SK-N-SH (cell line): ENCODE data around the gene FSD1. TPM values are rescaled to one million over a fixed set of nuclear protein-coding genes. Genes with fewer than 3 reads are reported as not detected.
"Not testable (repeated sequence)": the region's sequence is repeated elsewhere in the genome, so short reads cannot be mapped to it uniquely, and the experiment has no call there.

Experiments used
- CTCF ChIA-PET: fragments of 300-600, 350-600 bp; formaldehyde crosslinking; extraction: SDS; loops from one replicate; lab custom pipeline; 2021; lab: Yijun Ruan, JAX
- POLR2A ChIA-PET: fragments of 350-600 bp; sonication (Branson Sonifier 250); formaldehyde crosslinking; extraction: SDS; loops from one replicate; lab custom pipeline; 2020; ENCODE audit warnings: antibody characterized with exemption, inconsistent platforms; lab: Yijun Ruan, JAX
- DNase-seq: peaks from one replicate; pipeline ENCODE4 v3.0.0; 2012
- H2AFZ ChIP-seq: fragments of 200-600 bp; sonication (generic); 2 replicates; pipeline ENCODE4 v1.8.1; 2016; ENCODE audit warnings: antibody characterized with exemption, mild to moderate bottlenecking, low read depth
- H3F3A ChIP-seq: fragments of 200-600 bp; sonication (generic); replicated peaks from 2 replicates; pipeline ENCODE3; 2016; ENCODE audit warnings: antibody characterized with exemption, mild to moderate bottlenecking; ENCODE audit not compliant: insufficient read depth
- H3K27ac ChIP-seq, 2 experiments: fragments of 200-500 bp in 1 of 2; fragments of 200-600 bp in 1 of 2; sonication (Bioruptor generic) in 1 of 2; sonication (generic), shearing (Covaris generic) in 1 of 2; 2 replicates each; pipeline versions ENCODE4 v1.5.1 to v1.6.1; 2014 to 2016; ENCODE audit warnings: low read depth in 2 of 2, inconsistent platforms in 1 of 2, low read length in 1 of 2, mild to moderate bottlenecking in 1 of 2, mixed read lengths in 1 of 2
- H3K27me3 ChIP-seq: fragments of 200-600 bp; sonication (generic), shearing (Covaris generic); 2 replicates; pipeline ENCODE4 v1.6.1; 2016; ENCODE audit warnings: mixed run types; ENCODE audit not compliant: insufficient read depth
- H3K36me3 ChIP-seq, 2 experiments: fragments of 200-500 bp in 1 of 2; fragments of 200-600 bp in 1 of 2; sonication (Bioruptor generic) in 1 of 2; sonication (generic) in 1 of 2; replicated peaks in 1 of 2; 2 replicates each; pipeline versions ENCODE3 to v1.5.1; 2014 to 2016; ENCODE audit warnings: low read length in 1 of 2, mild to moderate bottlenecking in 1 of 2; ENCODE audit not compliant: insufficient read depth in 2 of 2, control insufficient read depth in 1 of 2
- H3K4me1 ChIP-seq, 2 experiments: fragments of 200-500 bp in 1 of 2; fragments of 200-600 bp in 1 of 2; sonication (Bioruptor generic) in 1 of 2; sonication (generic), shearing (Covaris generic) in 1 of 2; 2 replicates each; pipeline versions ENCODE4 v1.5.1 to v1.6.1; 2014 to 2016; ENCODE audit warnings: low read depth in 1 of 2, low read length in 1 of 2, mixed run types in 1 of 2; ENCODE audit not compliant: insufficient read depth in 2 of 2, control insufficient read depth in 1 of 2
- H3K4me2 ChIP-seq: fragments of 200-600 bp; sonication (generic), shearing (Covaris generic); 2 replicates; pipeline ENCODE4 v1.6.1; 2017; ENCODE audit warnings: mixed run types
- H3K4me3 ChIP-seq, 2 experiments: fragments of 200-500 bp in 1 of 2; fragments of 200-600 bp in 1 of 2; sonication (Bioruptor generic) in 1 of 2; sonication (generic), shearing (Covaris generic) in 1 of 2; 2 replicates each; pipeline versions ENCODE4 v1.5.1 to v1.8.1; 2014 to 2016; ENCODE audit warnings: low read depth in 2 of 2, inconsistent platforms in 1 of 2, low read length in 1 of 2, mild to moderate bottlenecking in 1 of 2, mixed read lengths in 1 of 2, moderate library complexity in 1 of 2
- H3K79me2 ChIP-seq: fragments of 200-600 bp; sonication (generic); 2 replicates; pipeline ENCODE4 v1.8.1; 2017; ENCODE audit warnings: mild to moderate bottlenecking; ENCODE audit not compliant: insufficient read depth
- H3K9ac ChIP-seq: fragments of 200-600 bp; sonication (generic); 2 replicates; pipeline ENCODE4 v1.6.1; 2017; ENCODE audit warnings: mixed run types
- H3K9me2 ChIP-seq: fragments of 200-600 bp; sonication (generic); 2 replicates; pipeline ENCODE4 v1.6.1; 2017; ENCODE audit warnings: mixed run types
- H3K9me3 ChIP-seq: fragments of 200-600 bp; sonication (generic); 2 replicates; pipeline ENCODE4 v1.6.1; 2017; ENCODE audit warnings: mixed run types, mild to moderate bottlenecking, moderate library complexity
- H4K20me1 ChIP-seq: fragments of 200-600 bp; sonication (generic); 2 replicates; pipeline ENCODE4 v1.6.1; 2017; ENCODE audit warnings: mild to moderate bottlenecking, mixed run types; ENCODE audit not compliant: insufficient read depth
- CHD2 ChIP-seq: fragments of 150-350 bp; IDR thresholded peaks from 2 replicates; pipeline ENCODE4 v1.6.1; 2018; ENCODE audit warnings: low read length; ENCODE audit not compliant: partially characterized antibody
- CTCF ChIP-seq: fragments of 200-600 bp; sonication (generic); IDR thresholded peaks from 2 replicates; pipeline ENCODE4 v1.6.1; 2017; ENCODE audit warnings: antibody characterized with exemption, mild to moderate bottlenecking, moderate library complexity
- GABPA ChIP-seq: IDR thresholded peaks from 2 replicates; pipeline ENCODE4 v1.4.0; 2012; ENCODE audit warnings: low read depth, mild to moderate bottlenecking
- GATA2 ChIP-seq: sonication (generic); formaldehyde crosslinking; IDR thresholded peaks from 2 replicates; pipeline ENCODE4 v1.5.0; 2020; ENCODE audit warnings: mild to moderate bottlenecking, missing genetic modification reagents
- MAX ChIP-seq: IDR thresholded peaks from 2 replicates; pipeline ENCODE4 v1.4.0; 2012; ENCODE audit warnings: low read depth
- MXI1 ChIP-seq: IDR thresholded peaks from 2 replicates; pipeline ENCODE4 v1.6.1; 2012; ENCODE audit warnings: mild to moderate bottlenecking, low read depth, low read length, improper control_type of control experiment
- NFIC ChIP-seq: IDR thresholded peaks from 2 replicates; pipeline ENCODE4 v1.4.0; 2012; ENCODE audit warnings: borderline replicate concordance
- NRF1 ChIP-seq: IDR thresholded peaks from 2 replicates; pipeline ENCODE4 v1.6.1; 2012; ENCODE audit warnings: low read depth, mild to moderate bottlenecking, low read length
- PBX3 ChIP-seq: IDR thresholded peaks from 2 replicates; pipeline ENCODE4; 2012
- POLR2AphosphoS5 ChIP-seq: IDR thresholded peaks from 2 replicates; pipeline ENCODE4 v1.6.1; 2012; ENCODE audit warnings: low read depth, low read length
- SIN3A ChIP-seq: IDR thresholded peaks from 2 replicates; pipeline ENCODE4 v1.6.1; 2012; ENCODE audit warnings: low read depth, mild to moderate bottlenecking, low read length, moderate library complexity, borderline replicate concordance
- WGBS: methylation state at CpG from one replicate; pipeline ENCODE4 v1.1.6; 2017; ENCODE audit warnings: low lambda C conversion rate; 5-methylcytosine and 5-hydroxymethylcytosine counted together
- polyA plus RNA-seq, 3 experiments: library from polyadenylated mRNA; depleted of rRNA; stranded (reverse); fragments of >200 nt; gene quantifications; 2 replicates each; pipeline ENCODE4 v1.2.3, GENCODE V29; 2012

The FSD1 gene
- polyA plus RNA-seq, 1 of the 3 experiments (the other 2 are of a cell fraction) = 49.0 TPM

GRCh38 chr19:4328243-4328990 is 24.0 kb downstream of the FSD1 start:
- Histone ChIP-seq H4K20me1 (no peaks in the 10 kb centered on the region), H3K27me3 (no peaks in the 10 kb centered on the region), H3K36me3 (no peaks in the 10 kb centered on the region), H3K4me1 (peaks cover 0 to 16% of the 10 kb centered on the region in 2 experiments; a peak in 2 of 4 replicates), H3K4me3 (peak overlapping the region; percentile 59 to 83), H3K9ac (peak overlapping the region; percentile 75), H3K9me2 (no peaks in the 10 kb centered on the region), H2AFZ (peak overlapping the region; percentile 96), H3K4me2 (peak overlapping the region; percentile 99), H3K27ac (peak overlapping the region in 1 of 2 experiments; percentile 66; a peak in 1 of 4 replicates), H3K9me3 (no peaks in the 10 kb centered on the region), H3F3A (peaks cover 6% of the 10 kb centered on the region), H3K79me2 (peaks cover 7% of the 10 kb centered on the region; the same call in 1 of the 2 replicates)
- TF ChIP-seq MAX (peak; percentile 99), POLR2AphosphoS5 (peak; percentile 86), SIN3A (peak; percentile 43; the same call in 1 of the 2 replicates), GATA2 (no peak), CHD2 (peak; percentile 17), GABPA (no peak), PBX3 (peak; percentile 90), MXI1 (peak; percentile 97), NRF1 (peak; percentile 88), CTCF (no peak), NFIC (no peak)
- POLR2A ChIA-PET = interaction anchor here (0.8 to 1.1 kb wide), 3 partner anchors 13 to 37 kb away, joined by 3 to 8 read pairs (median 3); no protein-coding TSS in a partner anchor
- DNase-seq = peak; percentile 99
- WGBS = 16% methylated on average over 40 of the region's 49 CpGs
- CTCF ChIA-PET = interaction anchor here (0.7 to 1.1 kb wide), 3 partner anchors 50 to 72 kb away, joined by 3 to 6 read pairs (median 4); partner anchors contain the start of gene SH3GL1

GRCh38 chr19:4328991-4329681 is 24.7 kb downstream of the FSD1 start:
- Histone ChIP-seq H3K4me3 (peak overlapping the region; percentile 59 to 77), H3K9ac (peak overlapping the region; percentile 75), H3K27ac (peak overlapping the region in 1 of 2 experiments; percentile 66; a peak in 1 of 4 replicates), H3K4me1 (peaks cover 0 to 16% of the 10 kb centered on the region in 2 experiments; a peak in 2 of 4 replicates), H2AFZ (peak overlapping the region; percentile 96), H3K4me2 (peak overlapping the region; percentile 99)
- H3K9me2 ChIP-seq, H3K27me3 ChIP-seq, H3K9me3 ChIP-seq, H3F3A ChIP-seq, H3K36me3 ChIP-seq, POLR2A ChIA-PET, H4K20me1 ChIP-seq, H3K79me2 ChIP-seq: not testable (repeated sequence)
- 37% methylated on average over 34 of the region's 35 CpGs for WGBS
- peak; percentile 76 for DNase-seq
- CTCF ChIA-PET = interaction anchor here (2.1 kb wide), 1 partner anchor 62 kb away, joined by 8 read pairs; no protein-coding TSS in a partner anchor
